ENCODE measurements around the gene CDK17. TPM values are rescaled to one million over a fixed set of nuclear protein-coding genes. Genes with fewer than 3 reads are reported as not detected.

Gene CDK17
- total RNA-seq = 72.4 TPM

DNA sequence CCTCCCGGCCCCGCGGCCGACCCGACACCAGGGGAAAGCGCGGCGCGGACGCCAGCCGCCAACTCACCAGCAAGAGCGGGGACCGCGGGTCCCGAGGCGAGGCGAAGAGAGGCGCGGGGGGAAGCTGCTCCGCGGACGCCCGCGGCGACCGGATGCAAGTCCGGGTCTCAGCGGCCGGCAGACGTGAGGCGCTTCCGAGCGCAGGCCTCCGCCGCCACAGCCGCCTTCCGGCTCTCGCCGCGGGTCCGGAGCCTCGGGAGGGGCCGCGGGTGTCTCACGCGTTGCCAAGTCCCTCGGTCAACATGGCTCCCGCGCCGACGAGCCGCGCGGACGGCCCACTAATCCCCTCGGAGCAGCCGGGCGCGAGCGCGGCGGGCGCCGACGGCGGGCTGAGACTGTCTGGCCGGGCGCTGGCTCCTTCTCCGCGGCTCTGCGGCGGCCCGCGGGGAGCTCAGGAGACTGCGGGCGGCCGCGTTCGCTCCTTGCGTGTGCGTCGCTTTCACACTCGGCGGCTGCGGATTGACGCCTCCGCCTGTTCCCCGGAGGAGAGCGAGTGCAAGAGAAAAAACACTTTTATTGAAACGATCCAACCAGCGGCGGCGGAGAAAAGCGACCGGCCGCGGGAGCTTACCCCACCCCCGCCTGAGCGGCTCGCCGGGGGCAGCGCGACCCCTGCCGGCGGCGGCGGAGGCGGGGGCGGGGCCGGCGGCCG lies at the start of gene CDK17:
TSS of gene CDK17 (minus strand) at position 521 of the 712 bp plus-strand sequence. CDS start 65,603 bp downstream, outside the sequence.
- no peak for DNase-seq (ENCODE audit: extremely low spot score in 2 of 2)

DNA sequence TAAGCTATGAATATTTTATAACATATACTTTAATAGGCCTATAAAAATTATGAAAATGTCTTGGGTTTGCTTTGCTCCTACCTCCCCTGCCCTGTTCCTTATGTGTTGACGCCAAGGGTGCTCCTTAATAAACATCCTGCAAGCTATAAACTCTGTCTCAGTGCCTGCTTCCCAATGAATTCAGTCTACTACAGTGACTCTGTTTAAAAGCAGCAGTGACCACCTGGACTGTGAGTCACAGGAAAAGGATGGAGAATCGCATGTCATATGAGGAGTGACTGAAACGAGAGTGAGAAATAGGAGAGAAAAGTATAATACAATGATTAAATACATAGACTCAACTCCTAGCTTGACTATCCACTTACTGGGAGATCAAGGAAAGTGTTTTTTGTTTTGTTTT lies 48.1 kb upstream of the CDK17 start:
- H3K4me3 ChIP-seq = no peak overlapping the region
- intact Hi-C loops (cut with DNase I) = no loop called here

More for the DNA sequence above, at the start of gene CDK17:
- peak within 1 kb of the TSS; percentile 99 for H3K27ac ChIP-seq
- TF ChIP-seq POLR2A (IDR thresholded peaks at IDR 0.05) (peak in 1 of 2 donors; percentile 81), POLR2AphosphoS5 (IDR thresholded peaks at IDR 0.05; ENCODE audit: insufficient read depth in 1 of 2, low read depth in 1 of 2) (peak in 1 of 2 donors; percentile 87)
- TF ChIP-seq, protein P1, sequence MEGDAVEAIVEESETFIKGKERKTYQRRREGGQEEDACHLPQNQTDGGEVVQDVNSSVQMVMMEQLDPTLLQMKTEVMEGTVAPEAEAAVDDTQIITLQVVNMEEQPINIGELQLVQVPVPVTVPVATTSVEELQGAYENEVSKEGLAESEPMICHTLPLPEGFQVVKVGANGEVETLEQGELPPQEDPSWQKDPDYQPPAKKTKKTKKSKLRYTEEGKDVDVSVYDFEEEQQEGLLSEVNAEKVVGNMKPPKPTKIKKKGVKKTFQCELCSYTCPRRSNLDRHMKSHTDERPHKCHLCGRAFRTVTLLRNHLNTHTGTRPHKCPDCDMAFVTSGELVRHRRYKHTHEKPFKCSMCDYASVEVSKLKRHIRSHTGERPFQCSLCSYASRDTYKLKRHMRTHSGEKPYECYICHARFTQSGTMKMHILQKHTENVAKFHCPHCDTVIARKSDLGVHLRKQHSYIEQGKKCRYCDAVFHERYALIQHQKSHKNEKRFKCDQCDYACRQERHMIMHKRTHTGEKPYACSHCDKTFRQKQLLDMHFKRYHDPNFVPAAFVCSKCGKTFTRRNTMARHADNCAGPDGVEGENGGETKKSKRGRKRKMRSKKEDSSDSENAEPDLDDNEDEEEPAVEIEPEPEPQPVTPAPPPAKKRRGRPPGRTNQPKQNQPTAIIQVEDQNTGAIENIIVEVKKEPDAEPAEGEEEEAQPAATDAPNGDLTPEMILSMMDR (IDR thresholded peaks at IDR 0.05) = peak in 2 of 3 experiments; percentile 40 to 50
- H3K4me1 ChIP-seq = peaks cover 25% of the 10 kb centered on the region
- peak within 1 kb of the TSS; percentile 84 to 88 for H3K4me3 ChIP-seq
- no peaks in the 10 kb centered on the region for H3K27me3 ChIP-seq
- intact Hi-C loops (cut with DNase I) = loop anchor here (10.0 kb wide), 2 partner anchors 105 to 165 kb away; no protein-coding TSS in a partner anchor
- H3K9me3 ChIP-seq = no peaks in the 10 kb centered on the region
- H3K36me3 ChIP-seq = no peaks in the 10 kb centered on the region

DNA sequence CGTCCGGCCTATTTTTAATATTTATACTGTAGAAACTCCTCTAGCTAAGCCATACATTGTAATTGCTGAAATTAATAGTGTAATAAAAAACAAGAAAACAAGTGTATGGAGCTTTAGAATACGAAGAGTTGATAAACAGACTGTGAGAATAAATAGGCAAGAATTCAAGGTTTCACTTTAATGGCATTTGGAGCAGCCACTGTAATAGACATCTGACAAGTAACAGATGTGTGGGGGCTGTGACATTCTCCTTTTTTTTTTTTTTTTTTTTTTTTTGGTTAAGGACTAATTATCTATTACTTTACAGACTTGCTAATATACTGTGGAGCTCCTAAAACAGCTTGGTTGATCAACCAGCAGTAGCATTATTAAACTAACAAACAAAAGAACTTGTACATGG lies 47.0 kb upstream of the CDK17 start:
- Histone ChIP-seq H3K4me3 (no peak overlapping the region), H3K9me3 (no peaks in the 10 kb centered on the region), H3K4me1 (no peaks in the 10 kb centered on the region), H3K27ac (no peak overlapping the region), H3K36me3 (no peaks in the 10 kb centered on the region), H3K27me3 (no peaks in the 10 kb centered on the region)
- TF ChIP-seq, protein P1 (IDR thresholded peaks at IDR 0.05) = no peak
- no peak for TF ChIP-seq POLR2AphosphoS5 (IDR thresholded peaks at IDR 0.05; ENCODE audit: insufficient read depth in 1 of 2, low read depth in 1 of 2)
- TF ChIP-seq POLR2A (IDR thresholded peaks at IDR 0.05) = no peak
- DNase-seq (ENCODE audit: extremely low spot score in 2 of 2) = no peak
- intact Hi-C loops (cut with DNase I) = no loop called here

More for the DNA sequence above, 48.1 kb upstream of the CDK17 start:
- Histone ChIP-seq H3K4me1 (no peaks in the 10 kb centered on the region), H3K27me3 (no peaks in the 10 kb centered on the region), H3K9me3 (no peaks in the 10 kb centered on the region), H3K36me3 (no peaks in the 10 kb centered on the region), H3K27ac (no peak overlapping the region)
- TF ChIP-seq POLR2AphosphoS5 (IDR thresholded peaks at IDR 0.05; ENCODE audit: insufficient read depth in 1 of 2, low read depth in 1 of 2) = no peak
- TF ChIP-seq, protein P1 (IDR thresholded peaks at IDR 0.05) = no peak
- no peak for TF ChIP-seq POLR2A (IDR thresholded peaks at IDR 0.05)
- no peak for DNase-seq (ENCODE audit: extremely low spot score in 2 of 2)

DNA sequence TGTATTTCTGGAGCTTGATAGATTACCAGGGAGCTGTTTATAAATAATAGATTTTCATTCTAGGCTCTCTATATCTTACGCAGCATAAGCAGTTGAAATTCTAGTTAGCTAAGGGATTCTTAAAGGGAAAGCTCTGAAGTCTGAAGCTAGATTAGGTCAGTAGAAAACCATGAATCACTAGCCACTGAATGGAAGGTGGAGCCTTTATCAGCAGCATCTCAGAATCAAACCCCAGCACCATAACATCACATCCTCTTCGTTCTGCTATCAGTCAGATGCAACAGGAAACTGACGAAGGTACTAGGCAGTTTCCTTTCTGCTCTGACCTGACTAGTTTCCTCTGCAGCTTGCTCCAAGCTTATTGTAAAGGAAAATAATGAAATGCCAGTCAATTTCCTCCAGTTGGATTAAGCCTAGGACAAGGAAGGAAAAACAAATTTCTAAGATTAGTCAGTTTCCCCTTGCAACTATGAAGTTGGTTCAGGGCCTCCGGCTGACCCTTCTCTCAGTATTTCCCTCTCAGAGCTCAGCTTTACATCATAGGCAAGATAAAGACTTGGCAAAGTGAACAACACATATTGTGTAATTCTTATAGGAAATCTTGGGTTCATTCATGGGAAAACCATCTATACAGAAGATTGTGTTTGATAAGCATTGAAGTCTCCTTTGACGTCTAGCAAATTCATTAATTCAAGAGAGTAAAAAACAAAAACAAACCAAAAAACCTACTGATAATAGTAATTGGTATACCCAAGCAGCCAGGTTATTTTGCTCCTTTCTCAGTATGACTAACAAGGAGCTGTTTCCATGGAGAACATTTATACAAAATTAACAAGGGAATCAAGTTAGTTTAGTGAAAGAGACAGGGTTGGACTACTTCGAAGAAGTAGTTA lies 45.7 kb upstream of the CDK17 start:
- no peaks in the 10 kb centered on the region for H3K27me3 ChIP-seq
- H3K4me3 ChIP-seq = no peak overlapping the region
- TF ChIP-seq POLR2A (IDR thresholded peaks at IDR 0.05) (no peak), POLR2AphosphoS5 (IDR thresholded peaks at IDR 0.05; ENCODE audit: insufficient read depth in 1 of 2, low read depth in 1 of 2) (peak; percentile 14 to 92)
- TF ChIP-seq, protein P1 (IDR thresholded peaks at IDR 0.05) = no peak
- no peak for DNase-seq (ENCODE audit: extremely low spot score in 2 of 2)
- no peaks in the 10 kb centered on the region for H3K36me3 ChIP-seq
- intact Hi-C loops (cut with DNase I) = no loop called here
- H3K4me1 ChIP-seq = no peaks in the 10 kb centered on the region
- H3K27ac ChIP-seq = peak overlapping the region; percentile 58
- H3K9me3 ChIP-seq = no peaks in the 10 kb centered on the region
